BJ (cell line): ENCODE data around the gene ZBTB11. TPM values are rescaled to one million over a fixed set of nuclear protein-coding genes. Genes with fewer than 3 reads are reported as not detected.
"Not testable (repeated sequence)": the region's sequence is repeated elsewhere in the genome, so short reads cannot be mapped to it uniquely, and the experiment has no call there.

ENCODE experiments used
- CTCF ChIA-PET: fragments of 350-600 bp; formaldehyde crosslinking; extraction: SDS; loops from one replicate; lab custom pipeline; 2021; ENCODE audit warnings: antibody characterized with exemption, inconsistent platforms; lab: Yijun Ruan, JAX
- POLR2A ChIA-PET: fragments of 300-600 bp; sonication (Branson Sonifier 250); formaldehyde crosslinking; extraction: SDS; loops from one replicate; lab custom pipeline; 2021; ENCODE audit warnings: antibody characterized with exemption; lab: Charles Lee
- DNase-seq: peaks from one replicate; pipeline ENCODE4 v3.0.0-alpha.2; 2011; ENCODE audit warnings: low read depth
- H3K27me3 ChIP-seq: 2 replicates; pipeline ENCODE4 v1.6.0; 2011; ENCODE audit warnings: low read length; ENCODE audit not compliant: control insufficient read depth, insufficient read depth
- H3K36me3 ChIP-seq: 2 replicates; pipeline ENCODE4 v1.5.1; 2011; ENCODE audit warnings: low read length; ENCODE audit not compliant: control insufficient read depth, insufficient read depth
- H3K4me3 ChIP-seq: 2 replicates; pipeline ENCODE4 v1.5.1; 2011; ENCODE audit warnings: low read depth, mild to moderate bottlenecking, control low read depth, low read length
- CTCF ChIP-seq: IDR thresholded peaks from 2 replicates; pipeline ENCODE4 v1.5.1; 2011; ENCODE audit warnings: low read depth, mild to moderate bottlenecking, control low read depth, inconsistent platforms, low read length, moderate library complexity; ENCODE audit not compliant: insufficient read depth
- polyA plus RNA-seq: library from polyadenylated mRNA; depleted of rRNA; stranded (reverse); fragments of >200 nt; gene quantifications from 2 replicates; pipeline ENCODE4 v1.2.3, GENCODE V29; 2011

ZBTB11 gene
- polyA plus RNA-seq, 1 experiment: 4.5 TPM

- no peak for TF ChIP-seq CTCF
- ChIA-PET CTCF (interaction anchor here (0.6 to 3.4 kb wide), 8 partner anchors 9 to 94 kb away, joined by 3 to 20 read pairs (median 4); partner anchors contain the start of gene CEP97), POLR2A (no interaction called here)
- Histone ChIP-seq H3K36me3 (no peaks in the 10 kb centered on the region), H3K27me3 (no peaks in the 10 kb centered on the region), H3K4me3 (no peak overlapping the region)
- no peak for DNase-seq
Observed at GRCh38 chr3:101709126-101709525, 32.2 kb upstream of the ZBTB11 start.

- POLR2A ChIA-PET, H3K27me3 ChIP-seq, H3K36me3 ChIP-seq, H3K4me3 ChIP-seq, DNase-seq: not testable (repeated sequence)
- CTCF ChIA-PET: interaction anchor here (1.2 to 1.3 kb wide), 2 partner anchors 19 to 27 kb away, joined by 3 to 4 read pairs; partner anchors contain the start of gene ZBTB11
Observed at GRCh38 chr3:101704639-101705038, 27.7 kb upstream of the ZBTB11 start.

GRCh38 chr3:101703169-101703568, 26.2 kb upstream of the ZBTB11 start:
- H3K4me3 ChIP-seq: no peak overlapping the region
- CTCF ChIA-PET: no interaction called here
- no peak for TF ChIP-seq CTCF
- no peak for DNase-seq
- peaks cover 1% of the 10 kb centered on the region; the same call in 1 of the 2 replicates for H3K27me3 ChIP-seq
- no peaks in the 10 kb centered on the region for H3K36me3 ChIP-seq
- POLR2A ChIA-PET: no interaction called here

GRCh38 chr3:101702726-101703125, 25.8 kb upstream of the ZBTB11 start:
- TF ChIP-seq CTCF: no peak
- H3K36me3 ChIP-seq: no peaks in the 10 kb centered on the region
- no peak for DNase-seq
- ChIA-PET POLR2A (no interaction called here), CTCF (interaction anchor here (0.5 to 1.8 kb wide), 3 partner anchors 25 to 100 kb away, joined by 3 to 5 read pairs (median 3); partner anchors contain the start of gene ZBTB11)
- peaks cover 1% of the 10 kb centered on the region; the same call in 1 of the 2 replicates for H3K27me3 ChIP-seq
- H3K4me3 ChIP-seq: no peak overlapping the region

- ChIA-PET CTCF (interaction anchor here (0.5 to 1.8 kb wide), 3 partner anchors 25 to 101 kb away, joined by 3 to 5 read pairs (median 3); partner anchors contain the start of gene ZBTB11), POLR2A (no interaction called here)
- no peaks in the 10 kb centered on the region for H3K36me3 ChIP-seq
- TF ChIP-seq CTCF: no peak
- no peak overlapping the region for H3K4me3 ChIP-seq
- H3K27me3 ChIP-seq: peaks cover 1% of the 10 kb centered on the region; the same call in 1 of the 2 replicates
- no peak for DNase-seq
Observed at GRCh38 chr3:101701696-101702634, 25.0 kb upstream of the ZBTB11 start.
